ENCODE results near the gene UBAP1L. TPM values are rescaled to one million over a fixed set of nuclear protein-coding genes. Genes with fewer than 3 reads are reported as not detected.

UBAP1L gene
- total RNA-seq, 1 donor from 2014 or later: 9.6 TPM

DNA sequence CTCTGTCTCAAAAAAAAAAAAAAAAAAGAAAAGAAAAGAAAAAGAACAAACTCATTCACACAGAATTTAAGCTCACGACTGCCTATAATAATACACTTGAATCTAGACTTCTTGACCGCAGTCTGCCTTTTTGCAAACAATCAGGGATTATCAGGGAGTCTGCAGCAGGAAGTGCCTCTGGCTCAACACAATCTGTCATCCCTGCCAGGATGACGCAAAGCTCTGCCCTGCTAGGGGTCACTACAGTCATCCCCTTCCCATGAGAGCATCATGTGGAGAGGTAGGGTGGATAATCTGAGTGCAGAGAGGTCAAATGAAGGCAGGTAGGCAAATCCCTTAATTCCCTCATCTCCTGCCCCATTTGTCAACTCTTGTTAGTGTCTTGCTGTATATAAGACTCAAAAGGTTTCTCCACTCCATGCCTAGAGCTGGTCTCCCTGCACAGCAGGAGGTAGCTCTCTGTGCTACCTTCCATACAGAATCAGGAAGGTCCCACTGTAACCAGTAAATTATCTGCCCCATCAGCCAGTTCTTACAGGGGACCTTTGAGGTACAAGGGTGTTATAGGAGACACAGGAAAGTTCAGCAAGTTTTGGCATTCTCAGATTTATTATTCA lies 4.2 kb downstream of the UBAP1L start:
- intact Hi-C loops (cut with micrococcal nuclease): no loop called here
- no peaks in the 10 kb centered on the region for H3K27me3 Mint-ChIP-seq
- H3K4me3 Mint-ChIP-seq: no peak overlapping the region
- TF ChIP-seq, protein P1, sequence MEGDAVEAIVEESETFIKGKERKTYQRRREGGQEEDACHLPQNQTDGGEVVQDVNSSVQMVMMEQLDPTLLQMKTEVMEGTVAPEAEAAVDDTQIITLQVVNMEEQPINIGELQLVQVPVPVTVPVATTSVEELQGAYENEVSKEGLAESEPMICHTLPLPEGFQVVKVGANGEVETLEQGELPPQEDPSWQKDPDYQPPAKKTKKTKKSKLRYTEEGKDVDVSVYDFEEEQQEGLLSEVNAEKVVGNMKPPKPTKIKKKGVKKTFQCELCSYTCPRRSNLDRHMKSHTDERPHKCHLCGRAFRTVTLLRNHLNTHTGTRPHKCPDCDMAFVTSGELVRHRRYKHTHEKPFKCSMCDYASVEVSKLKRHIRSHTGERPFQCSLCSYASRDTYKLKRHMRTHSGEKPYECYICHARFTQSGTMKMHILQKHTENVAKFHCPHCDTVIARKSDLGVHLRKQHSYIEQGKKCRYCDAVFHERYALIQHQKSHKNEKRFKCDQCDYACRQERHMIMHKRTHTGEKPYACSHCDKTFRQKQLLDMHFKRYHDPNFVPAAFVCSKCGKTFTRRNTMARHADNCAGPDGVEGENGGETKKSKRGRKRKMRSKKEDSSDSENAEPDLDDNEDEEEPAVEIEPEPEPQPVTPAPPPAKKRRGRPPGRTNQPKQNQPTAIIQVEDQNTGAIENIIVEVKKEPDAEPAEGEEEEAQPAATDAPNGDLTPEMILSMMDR (IDR thresholded peaks at IDR 0.05): no peak
- DNase-seq (no peak), ATAC-seq (ENCODE audit: low read depth) (no peak)
- ChIA-PET POLR2A (interaction anchor here (0.6 kb wide), 1 partner anchor 129 kb away, joined by 5 read pairs; no protein-coding TSS in a partner anchor), CTCF (no interaction called here)
- no peaks in the 10 kb centered on the region for H3K4me1 Mint-ChIP-seq
- H3K27ac Mint-ChIP-seq: no peak overlapping the region
- H3K36me3 Mint-ChIP-seq (ENCODE audit: low read depth): peaks cover 58% of the 10 kb centered on the region
- H3K9me3 Mint-ChIP-seq: no peaks in the 10 kb centered on the region

DNA sequence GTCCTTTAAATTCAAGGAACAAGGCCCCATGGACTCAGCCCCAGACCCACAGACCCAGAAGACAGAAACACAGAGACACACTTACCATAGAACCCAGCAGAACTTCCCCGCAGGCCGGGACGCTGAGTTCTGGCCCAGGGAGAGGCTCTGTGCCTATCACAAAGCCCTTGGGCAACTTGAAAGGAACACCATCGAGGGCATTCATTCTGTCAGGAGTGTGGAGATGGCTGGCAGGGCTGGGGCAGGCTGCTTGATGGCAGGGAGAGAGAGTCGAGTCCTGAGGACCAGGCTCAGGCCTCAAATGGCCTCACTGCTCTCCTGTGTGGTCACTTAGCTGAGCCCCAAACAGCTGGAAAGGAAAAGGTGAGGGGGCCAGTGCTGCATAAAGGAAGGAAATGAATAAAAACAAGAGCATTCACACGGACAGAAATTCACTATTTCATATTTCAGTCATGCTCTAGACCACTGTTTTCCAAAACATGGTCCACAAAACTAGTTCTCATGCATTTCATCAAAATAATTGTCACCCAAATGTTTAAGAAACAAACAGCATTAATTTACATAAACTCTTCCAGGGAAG lies 8.9 kb downstream of the UBAP1L start:
- no peak overlapping the region for H3K4me3 Mint-ChIP-seq
- H3K27ac Mint-ChIP-seq: no peak overlapping the region
- ChIA-PET CTCF (no interaction called here), POLR2A (no interaction called here)
- H3K27me3 Mint-ChIP-seq: no peaks in the 10 kb centered on the region
- DNase-seq (no peak), ATAC-seq (ENCODE audit: low read depth) (no peak)
- no peaks in the 10 kb centered on the region for H3K4me1 Mint-ChIP-seq
- TF ChIP-seq, protein P1 (IDR thresholded peaks at IDR 0.05): no peak
- no peaks in the 10 kb centered on the region for H3K9me3 Mint-ChIP-seq
- H3K36me3 Mint-ChIP-seq (ENCODE audit: low read depth): peaks cover 45% of the 10 kb centered on the region
- intact Hi-C loops (cut with micrococcal nuclease): no loop called here

- Mint-ChIP-seq H3K27me3 (no peaks in the 10 kb centered on the region), H3K27ac (no peak overlapping the region), H3K4me3 (no peak overlapping the region), H3K4me1 (no peaks in the 10 kb centered on the region), H3K36me3 (ENCODE audit: low read depth) (peaks cover 51% of the 10 kb centered on the region), H3K9me3 (no peaks in the 10 kb centered on the region)
- DNase-seq: no peak
- TF ChIP-seq, protein P1 (IDR thresholded peaks at IDR 0.05): no peak
- intact Hi-C loops (cut with micrococcal nuclease): no loop called here
- ChIA-PET POLR2A (no interaction called here), CTCF (no interaction called here)
- no peak for ATAC-seq (ENCODE audit: low read depth)
Observed at GRCh38 chr15:65105038-65105437, 10.0 kb downstream of the UBAP1L start.

GRCh38 chr15:65102912-65103311 lies 12.1 kb downstream of the UBAP1L start:
- intact Hi-C loops (cut with micrococcal nuclease): no loop called here
- no peak overlapping the region for H3K27ac Mint-ChIP-seq
- no peaks in the 10 kb centered on the region for H3K4me1 Mint-ChIP-seq
- ChIA-PET CTCF (no interaction called here), POLR2A (no interaction called here)
- H3K4me3 Mint-ChIP-seq: no peak overlapping the region
- TF ChIP-seq, protein P1 (IDR thresholded peaks at IDR 0.05): no peak
- peaks cover 63% of the 10 kb centered on the region for H3K36me3 Mint-ChIP-seq (ENCODE audit: low read depth)
- DNase-seq: no peak
- no peak for ATAC-seq (ENCODE audit: low read depth)
- no peaks in the 10 kb centered on the region for H3K9me3 Mint-ChIP-seq
- H3K27me3 Mint-ChIP-seq: no peaks in the 10 kb centered on the region

DNA sequence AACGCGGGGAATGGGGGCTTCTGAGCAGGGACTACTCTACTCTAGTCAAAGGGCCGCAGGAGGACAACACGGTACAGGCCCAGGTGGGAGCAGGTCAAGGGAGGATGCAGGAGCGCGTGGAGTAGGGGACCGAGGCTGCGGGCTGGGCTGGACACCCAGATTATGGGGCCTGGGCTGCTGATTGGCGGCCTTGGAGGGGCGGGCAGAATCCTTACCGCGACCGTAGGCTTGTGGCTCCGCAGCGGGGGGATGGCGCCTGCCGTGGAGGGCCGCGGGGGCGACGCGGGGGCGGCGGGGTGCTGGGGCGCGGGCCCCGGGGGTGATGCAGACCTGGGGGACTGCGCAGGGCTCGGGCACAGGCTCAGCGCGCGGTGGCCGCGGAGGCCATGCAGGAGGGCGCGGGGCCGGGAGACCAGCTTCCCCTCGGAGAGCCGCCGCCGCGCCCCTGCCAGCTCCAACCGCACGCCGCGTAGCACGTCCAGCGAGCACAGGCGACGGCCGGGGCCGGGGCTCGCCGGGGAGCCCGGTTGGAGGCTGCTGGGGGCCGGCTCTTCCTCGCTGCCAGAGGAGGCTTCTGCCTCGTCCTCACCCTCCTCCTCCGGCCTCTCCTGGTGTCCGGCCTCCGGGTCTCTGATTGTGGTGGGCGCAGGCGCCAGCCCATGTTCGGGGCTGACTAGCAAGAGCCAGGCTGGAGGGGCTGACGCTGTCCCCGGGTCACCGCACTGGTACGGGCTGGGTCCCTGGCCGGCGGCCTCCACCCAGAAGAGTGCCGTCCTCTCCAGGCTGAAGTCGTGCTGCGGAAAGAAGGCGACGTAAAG lies 12.9 kb downstream of the UBAP1L start:
- Mint-ChIP-seq H3K27me3 (no peaks in the 10 kb centered on the region), H3K9me3 (no peaks in the 10 kb centered on the region), H3K27ac (no peak overlapping the region), H3K4me1 (no peaks in the 10 kb centered on the region), H3K4me3 (no peak overlapping the region), H3K36me3 (ENCODE audit: low read depth) (peaks cover 68% of the 10 kb centered on the region)
- TF ChIP-seq, protein P1 (IDR thresholded peaks at IDR 0.05): no peak
- ChIA-PET POLR2A (no interaction called here), CTCF (interaction anchor here (0.8 to 1.2 kb wide), 2 partner anchors 47 to 50 kb away, joined by 3 to 4 read pairs; no protein-coding TSS in a partner anchor)
- ATAC-seq (ENCODE audit: low read depth) (no peak), DNase-seq (no peak)
- intact Hi-C loops (cut with micrococcal nuclease): loop anchor here (2.0 kb wide), 1 partner anchor 69 kb away; no protein-coding TSS in a partner anchor
